CD4-positive, alpha-beta T cell treated with Interferon alpha-2 for 1 hour (primary cell): ENCODE results near the gene GRAP.
A peak's percentile ranks its signal among the peaks of the same experiment; 100 is the strongest.

Experiments used
- DNase-seq, 2 donors: peaks; one replicate each; pipeline ENCODE4 v3.0.0-alpha.2; 2020 to 2022

The GRAP gene

DNA sequence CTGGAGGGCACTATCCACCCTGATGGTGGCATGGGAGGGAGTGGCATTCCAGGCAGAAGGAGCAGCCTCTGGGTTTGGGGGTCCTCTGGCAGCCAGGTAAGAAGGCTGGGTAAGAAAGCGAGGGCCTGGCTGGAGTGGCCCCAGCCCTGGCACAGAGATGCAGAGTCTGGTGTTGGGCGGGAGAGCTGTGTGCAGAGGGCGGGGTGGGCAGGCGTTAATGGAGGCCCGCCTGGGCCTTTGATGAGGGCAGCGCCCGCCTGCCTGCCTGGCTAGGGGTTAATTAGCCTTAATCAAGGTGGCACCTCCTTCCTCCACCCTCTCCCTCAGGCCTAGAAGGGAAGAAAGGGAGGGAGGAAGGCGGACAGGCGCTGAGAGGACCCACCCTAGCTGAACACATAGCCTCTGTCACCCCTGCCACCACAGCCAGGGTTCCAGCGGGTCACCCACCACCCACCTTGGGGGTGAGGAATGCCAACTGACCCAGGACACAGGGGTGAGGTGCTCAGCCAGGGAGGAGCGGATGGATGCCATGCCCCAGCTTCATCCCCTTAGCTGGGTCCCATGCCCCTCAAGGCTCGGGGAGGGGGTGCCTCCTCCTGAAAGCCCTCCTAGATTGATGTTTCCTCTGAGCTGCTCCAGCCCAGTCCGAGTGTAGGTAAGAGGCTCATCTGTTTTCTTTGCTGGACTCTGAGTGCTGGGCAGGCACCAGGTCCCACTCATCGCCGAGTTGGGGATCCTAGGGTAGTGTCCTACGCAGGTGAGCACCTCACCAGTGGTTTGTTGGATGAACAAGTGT is 28.8 kb downstream of the GRAP start:
- no peak for DNase-seq

DNA sequence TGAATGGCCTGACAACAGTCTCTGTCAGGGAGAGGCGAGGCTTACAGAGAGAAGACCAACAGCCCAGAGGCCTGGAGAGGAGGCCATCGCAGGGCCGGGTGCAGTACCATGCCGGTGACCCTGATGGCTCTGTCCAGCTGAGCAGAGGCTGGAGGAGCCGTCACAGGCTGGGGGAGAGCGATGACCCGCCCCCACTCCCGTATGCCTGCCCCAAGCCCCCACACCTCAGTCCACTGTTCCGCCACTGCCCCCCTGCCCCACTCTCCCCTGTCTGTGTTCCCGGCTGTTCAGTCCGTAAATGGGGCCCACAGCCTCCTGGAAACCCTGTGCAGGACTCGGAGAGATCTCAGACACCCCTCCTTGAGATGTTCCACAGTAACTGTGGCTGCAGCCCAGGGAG is 29.4 kb downstream of the GRAP start:
- no peak for DNase-seq

GRCh38 chr17:19016881-19017280 is 29.9 kb downstream of the GRAP start:
- DNase-seq: no peak

DNA sequence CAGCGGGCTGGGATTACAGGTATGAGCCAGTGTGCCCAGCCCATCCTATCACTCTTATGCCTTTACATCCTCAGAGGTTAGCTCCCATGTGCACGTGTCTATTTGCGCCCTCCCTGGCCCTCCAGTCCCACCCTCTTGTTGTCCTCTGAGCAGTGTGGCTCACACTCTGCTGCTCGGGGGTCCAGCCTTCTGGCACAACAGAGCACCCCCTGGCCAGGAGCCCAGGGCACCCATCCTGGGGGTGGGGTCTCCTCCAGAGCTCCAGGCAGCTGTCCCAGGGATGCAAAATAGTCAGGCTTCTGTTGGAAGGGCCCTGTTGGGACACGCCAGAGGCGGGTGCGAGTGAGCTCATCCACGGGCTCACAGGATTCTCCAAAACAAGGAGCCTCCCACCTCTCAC is 30.5 kb downstream of the GRAP start:
- DNase-seq: no peak

DNA sequence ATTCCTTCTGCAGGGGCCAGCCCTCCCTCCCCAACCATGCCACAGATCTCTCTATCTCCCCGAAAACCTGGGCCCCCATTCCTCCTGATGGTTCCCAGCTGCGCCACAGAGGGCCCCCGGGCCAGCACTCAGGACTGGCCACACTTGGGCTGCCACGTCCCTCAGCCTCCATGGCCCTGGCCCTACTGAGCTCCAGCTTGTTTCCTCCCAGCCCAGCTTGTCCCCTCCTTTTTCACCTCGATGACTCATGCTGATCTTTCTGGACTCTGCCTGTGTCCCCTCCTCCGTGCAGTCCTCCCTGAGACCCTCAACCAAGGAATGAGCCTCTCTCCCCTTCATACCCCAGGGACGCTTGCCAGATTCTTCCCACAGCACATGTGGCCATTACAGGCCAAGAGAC is 31.3 kb downstream of the GRAP start:
- DNase-seq: no peak

- no peak for DNase-seq
Observed at GRCh38 chr17:19014628-19015215, 32.0 kb downstream of the GRAP start.

- no peak for DNase-seq
Observed at GRCh38 chr17:19013806-19014627, 32.7 kb downstream of the GRAP start.

- DNase-seq: no peak
Observed at GRCh38 chr17:19013226-19013625, 33.5 kb downstream of the GRAP start.

GRCh38 chr17:19012171-19013080 is 34.3 kb downstream of the GRAP start:
- DNase-seq: no peak

GRCh38 chr17:19011581-19011980 is 35.2 kb downstream of the GRAP start:
- no peak for DNase-seq

- no peak for DNase-seq
Observed at GRCh38 chr17:19010729-19011505, 35.8 kb downstream of the GRAP start.

GRCh38 chr17:19009970-19010369 is 36.8 kb downstream of the GRAP start:
- no peak for DNase-seq

- no peak for DNase-seq
Observed at GRCh38 chr17:19006698-19007097, 40.1 kb downstream of the GRAP start.

DNA sequence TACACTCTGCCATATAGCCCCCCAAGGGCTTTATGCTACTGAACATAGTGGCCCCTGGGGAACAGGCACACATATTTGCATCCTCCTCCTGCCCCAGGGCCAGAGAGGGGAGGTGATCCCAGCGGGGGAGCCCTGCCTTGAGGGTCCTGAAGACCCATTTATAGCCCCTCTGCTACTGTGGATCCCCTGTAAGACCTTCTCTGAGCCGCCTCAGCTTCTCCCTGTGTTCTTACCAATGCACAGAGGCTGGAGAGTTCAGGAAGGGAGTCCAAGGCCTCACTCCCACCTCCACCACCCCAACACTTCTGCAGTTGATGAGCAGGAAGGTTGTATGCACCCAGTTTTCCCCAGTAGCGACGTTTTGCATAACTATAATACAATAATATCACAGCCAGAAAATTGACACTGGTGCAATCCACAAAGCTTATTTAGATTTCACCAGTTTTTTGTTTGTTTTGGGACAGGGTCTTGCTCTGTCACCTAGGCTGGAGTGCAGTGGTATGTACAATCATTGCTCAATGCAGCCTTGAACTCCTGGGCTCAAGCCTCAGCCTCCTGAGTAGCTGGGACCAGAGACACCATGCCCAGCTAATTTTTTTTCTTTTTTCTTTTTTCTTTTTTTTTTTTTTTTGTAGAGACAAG is 40.8 kb downstream of the GRAP start:
- DNase-seq: no peak

- DNase-seq: no peak
Observed at GRCh38 chr17:19005137-19005773, 41.5 kb downstream of the GRAP start.

- DNase-seq: peak; percentile 83 to 87
Observed at GRCh38 chr17:19004421-19005136, 42.2 kb downstream of the GRAP start, which contains the start of gene FAM83G. Gene FAM83G, minus strand, starts transcription at chr17:19004764. Its CDS starts 723 bp downstream, at chr17:19004041.

DNA sequence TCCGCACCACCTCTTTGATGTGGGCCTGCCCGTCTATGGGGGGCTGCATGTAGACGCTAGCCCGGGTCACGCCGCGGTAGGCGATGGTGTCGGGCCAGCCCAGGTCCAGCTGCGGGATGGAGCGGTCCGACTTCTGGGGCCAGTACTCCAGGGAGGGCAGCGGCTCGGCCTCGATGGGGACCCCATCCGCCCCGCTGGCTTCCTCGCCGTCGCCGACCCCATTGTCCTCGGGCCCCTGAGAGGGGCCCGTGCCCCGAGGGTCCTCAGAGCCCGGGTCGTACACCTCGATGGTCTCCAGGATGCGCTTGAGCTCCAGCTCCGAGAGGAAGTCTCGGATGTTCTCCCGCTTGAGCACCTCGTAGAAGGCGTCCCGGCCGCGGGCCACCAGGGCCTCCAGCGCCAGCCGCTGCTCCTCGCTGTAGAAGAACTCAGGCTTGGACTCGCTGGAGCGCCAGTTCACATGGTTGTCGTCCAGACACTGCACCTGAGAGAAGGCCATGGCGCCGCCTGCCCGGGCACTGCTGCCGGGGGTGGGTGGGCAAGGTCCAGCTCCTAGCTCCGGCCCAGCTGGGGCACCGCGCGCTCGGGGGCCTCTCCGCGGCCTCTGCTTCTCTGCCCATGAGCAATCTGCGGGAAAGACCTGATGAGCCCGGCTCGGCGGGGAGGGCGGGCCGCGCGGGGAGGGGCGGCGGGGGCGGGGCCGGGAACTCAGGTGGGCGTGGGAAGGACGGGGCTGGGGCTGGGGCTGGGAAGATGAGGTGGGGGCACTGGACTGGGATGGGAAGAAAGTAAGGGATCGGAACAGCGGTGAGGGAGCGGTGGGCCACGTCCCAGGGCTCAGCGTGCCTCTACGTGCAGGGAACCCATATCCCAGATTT is 43.0 kb downstream of the GRAP start:
- DNase-seq: no peak

DNA sequence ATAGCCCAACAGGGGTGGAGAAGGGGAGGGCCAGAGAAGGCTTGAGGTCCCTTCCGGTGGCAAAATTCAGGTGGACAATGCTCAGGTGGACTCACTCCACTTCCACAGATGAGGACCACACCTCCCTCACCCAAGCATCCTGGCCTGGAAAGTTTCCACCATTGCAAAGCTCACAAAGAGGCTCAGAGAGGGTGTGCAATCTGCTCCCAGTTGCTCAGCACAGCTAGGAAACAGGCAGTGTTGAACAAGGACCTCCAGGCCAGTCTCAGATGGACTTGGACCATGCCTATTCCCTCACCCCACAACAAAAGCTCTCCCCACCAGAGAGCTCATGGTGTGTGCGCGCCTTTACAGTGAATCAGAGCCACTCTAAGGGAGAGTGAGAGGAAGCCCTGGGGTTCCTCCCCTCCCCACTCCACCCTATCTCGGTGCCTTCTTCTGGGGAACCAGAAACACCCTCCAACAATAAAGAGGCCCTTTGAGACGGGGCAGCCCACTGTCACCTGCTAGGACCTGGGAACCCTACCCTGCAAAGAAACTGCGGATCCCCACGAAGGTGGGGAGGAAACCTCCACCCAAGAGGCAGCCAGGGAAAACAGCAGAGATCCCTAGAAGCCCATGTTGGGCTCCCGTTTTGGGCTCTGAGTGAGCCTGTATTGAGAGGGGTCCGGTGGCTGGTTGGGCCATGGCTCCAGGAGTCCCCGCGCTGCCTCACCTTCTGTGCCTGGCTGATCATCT is 43.8 kb downstream of the GRAP start:
- peak in 1 of 2 donors; percentile 11 for DNase-seq
